ENCODE measurements around the gene MDM2.

MDM2 gene

GRCh38 chr12:68886636-68887572 is 78.9 kb downstream of the MDM2 start:
- H3K27ac ChIP-seq (ENCODE audit: low read depth, low read length, poor library complexity, severe bottlenecking) = no peak overlapping the region
- H3K9me2 ChIP-seq (ENCODE audit: low read depth, low read length) = no peaks in the 10 kb centered on the region
- no peak overlapping the region for H3K9ac ChIP-seq (ENCODE audit: low read length)
- H3K27me3 ChIP-seq (ENCODE audit: insufficient read depth, low read length) = no peaks in the 10 kb centered on the region
- H3K4me3 ChIP-seq (ENCODE audit: low read depth, low read length, poor library complexity, severe bottlenecking) = no peak overlapping the region
- no peaks in the 10 kb centered on the region for H3F3A ChIP-seq (ENCODE audit: insufficient read depth, low read length)
- no peaks in the 10 kb centered on the region for H3K9me3 ChIP-seq (ENCODE audit: low read length)
- no peaks in the 10 kb centered on the region for H3K79me2 ChIP-seq (ENCODE audit: insufficient read depth, low read length)
- no peak overlapping the region for H3K4me2 ChIP-seq (ENCODE audit: low read length)
- no peak overlapping the region for H2AFZ ChIP-seq (ENCODE audit: low read length)
- no peak for TF ChIP-seq EZH2 (IDR thresholded peaks at IDR 0.05; ENCODE audit: borderline replicate concordance, low read length)
- H3K36me3 ChIP-seq (ENCODE audit: insufficient read depth, low read length) = no peaks in the 10 kb centered on the region
- H4K20me1 ChIP-seq (ENCODE audit: insufficient read depth, low read length) = no peaks in the 10 kb centered on the region
- peaks cover 16% of the 10 kb centered on the region for H3K4me1 ChIP-seq (ENCODE audit: insufficient read depth, low read length, severe bottlenecking)

GRCh38 chr12:68887641-68888040 is 79.7 kb downstream of the MDM2 start:
- no peak overlapping the region for H3K4me2 ChIP-seq (ENCODE audit: low read length)
- no peak overlapping the region for H2AFZ ChIP-seq (ENCODE audit: low read length)

DNA sequence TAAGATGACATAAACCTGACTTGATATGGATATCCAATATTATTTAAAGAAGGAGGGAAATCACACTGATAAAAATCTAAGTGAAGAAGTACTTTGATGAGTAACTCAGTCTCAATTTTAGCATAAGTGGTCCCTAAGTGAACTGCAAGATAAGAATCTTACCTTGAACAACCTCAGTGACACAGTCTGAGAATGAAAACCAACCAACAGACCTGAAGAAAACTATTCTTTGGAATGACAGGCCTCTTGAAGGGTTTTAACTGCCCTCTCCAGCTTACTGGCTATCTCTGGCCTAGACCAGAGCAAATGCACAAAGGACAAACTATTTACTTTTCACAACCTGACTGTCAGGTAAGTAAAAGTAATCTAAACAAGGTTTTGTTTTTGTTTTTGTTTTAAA is 80.3 kb downstream of the MDM2 start:
- Histone ChIP-seq H3K27ac (ENCODE audit: low read depth, low read length, poor library complexity, severe bottlenecking) (no peak overlapping the region), H3K27me3 (ENCODE audit: insufficient read depth, low read length) (no peaks in the 10 kb centered on the region), H2AFZ (ENCODE audit: low read length) (no peak overlapping the region), H3K4me2 (ENCODE audit: low read length) (no peak overlapping the region), H3K4me1 (ENCODE audit: insufficient read depth, low read length, severe bottlenecking) (peaks cover 16% of the 10 kb centered on the region), H3K36me3 (ENCODE audit: insufficient read depth, low read length) (no peaks in the 10 kb centered on the region), H3K79me2 (ENCODE audit: insufficient read depth, low read length) (no peaks in the 10 kb centered on the region), H3K4me3 (ENCODE audit: low read depth, low read length, poor library complexity, severe bottlenecking) (no peak overlapping the region), H4K20me1 (ENCODE audit: insufficient read depth, low read length) (no peaks in the 10 kb centered on the region), H3F3A (ENCODE audit: insufficient read depth, low read length) (no peaks in the 10 kb centered on the region), H3K9ac (ENCODE audit: low read length) (no peak overlapping the region), H3K9me3 (ENCODE audit: low read length) (no peaks in the 10 kb centered on the region), H3K9me2 (ENCODE audit: low read depth, low read length) (no peaks in the 10 kb centered on the region)
- TF ChIP-seq EZH2 (IDR thresholded peaks at IDR 0.05; ENCODE audit: borderline replicate concordance, low read length) (no peak), CTCF (IDR thresholded peaks at IDR 0.05; ENCODE audit: low read length) (no peak)

More at GRCh38 chr12:68887641-68888040, 79.7 kb downstream of the MDM2 start:
- Histone ChIP-seq H3K9me3 (ENCODE audit: low read length) (no peaks in the 10 kb centered on the region), H4K20me1 (ENCODE audit: insufficient read depth, low read length) (no peaks in the 10 kb centered on the region), H3K4me1 (ENCODE audit: insufficient read depth, low read length, severe bottlenecking) (peaks cover 16% of the 10 kb centered on the region), H3K36me3 (ENCODE audit: insufficient read depth, low read length) (no peaks in the 10 kb centered on the region), H3K4me3 (ENCODE audit: low read depth, low read length, poor library complexity, severe bottlenecking) (no peak overlapping the region), H3K27me3 (ENCODE audit: insufficient read depth, low read length) (no peaks in the 10 kb centered on the region), H3K27ac (ENCODE audit: low read depth, low read length, poor library complexity, severe bottlenecking) (no peak overlapping the region), H3K79me2 (ENCODE audit: insufficient read depth, low read length) (no peaks in the 10 kb centered on the region), H3F3A (ENCODE audit: insufficient read depth, low read length) (no peaks in the 10 kb centered on the region), H3K9me2 (ENCODE audit: low read depth, low read length) (no peaks in the 10 kb centered on the region), H3K9ac (ENCODE audit: low read length) (no peak overlapping the region)
- TF ChIP-seq EZH2 (IDR thresholded peaks at IDR 0.05; ENCODE audit: borderline replicate concordance, low read length) (no peak), CTCF (IDR thresholded peaks at IDR 0.05; ENCODE audit: low read length) (no peak)

Measured in OCI-LY1 (cell line).